HG03097 (cell line): ENCODE results near the gene PDE2A.

ENCODE experiments used
- ATAC-seq: cut with Tn5 transposase; IDR thresholded peaks from one replicate; pipeline ENCODE4 v1.9.1; 2021; ENCODE audit not compliant: unreplicated experiment, low FRiP score

The PDE2A gene

DNA sequence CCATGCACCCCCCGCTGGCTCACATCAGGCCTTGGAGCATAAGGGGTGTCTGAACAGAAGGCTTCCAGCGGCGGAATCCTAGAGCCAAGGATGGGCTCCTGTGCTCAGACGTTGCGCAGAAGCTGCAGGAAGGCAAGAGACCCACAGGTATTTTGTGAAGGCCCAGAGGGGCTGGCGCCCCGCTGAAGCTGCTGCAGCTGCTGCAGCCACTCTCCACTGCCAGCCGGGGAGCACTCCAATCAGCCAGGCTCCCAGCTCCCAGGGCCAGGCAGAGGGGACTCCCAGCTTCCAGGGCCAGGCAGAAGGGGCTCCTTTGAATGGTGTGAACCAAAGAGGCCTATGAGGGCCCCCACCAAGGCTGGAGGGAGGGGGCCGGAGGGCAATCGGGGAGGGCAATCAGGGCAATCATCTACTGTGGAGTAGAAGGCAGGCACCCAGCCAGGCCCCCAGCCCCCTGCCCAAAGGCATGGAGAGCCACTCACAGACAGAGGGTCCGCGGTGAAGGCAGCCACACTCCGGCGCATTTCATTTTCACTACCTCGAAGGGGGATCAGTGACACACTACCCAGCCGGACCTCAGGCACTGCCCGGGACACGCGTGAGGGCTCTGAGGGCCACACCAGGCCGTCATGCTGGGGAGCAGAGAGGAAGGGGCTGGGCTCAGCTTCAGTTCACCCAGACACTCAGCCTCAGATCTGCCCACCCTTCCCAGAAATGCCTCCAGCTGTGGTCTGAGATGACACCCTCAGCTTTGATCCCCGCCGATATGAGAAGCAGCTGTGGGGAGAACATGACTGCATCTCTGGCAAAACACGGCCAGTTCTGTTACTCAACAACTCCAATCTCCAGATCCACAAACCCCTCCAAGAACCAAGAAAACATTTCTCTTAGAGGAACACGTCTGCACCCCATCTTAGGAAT lies 11.6 kb upstream of the PDE2A start:
- ATAC-seq = no peak

DNA sequence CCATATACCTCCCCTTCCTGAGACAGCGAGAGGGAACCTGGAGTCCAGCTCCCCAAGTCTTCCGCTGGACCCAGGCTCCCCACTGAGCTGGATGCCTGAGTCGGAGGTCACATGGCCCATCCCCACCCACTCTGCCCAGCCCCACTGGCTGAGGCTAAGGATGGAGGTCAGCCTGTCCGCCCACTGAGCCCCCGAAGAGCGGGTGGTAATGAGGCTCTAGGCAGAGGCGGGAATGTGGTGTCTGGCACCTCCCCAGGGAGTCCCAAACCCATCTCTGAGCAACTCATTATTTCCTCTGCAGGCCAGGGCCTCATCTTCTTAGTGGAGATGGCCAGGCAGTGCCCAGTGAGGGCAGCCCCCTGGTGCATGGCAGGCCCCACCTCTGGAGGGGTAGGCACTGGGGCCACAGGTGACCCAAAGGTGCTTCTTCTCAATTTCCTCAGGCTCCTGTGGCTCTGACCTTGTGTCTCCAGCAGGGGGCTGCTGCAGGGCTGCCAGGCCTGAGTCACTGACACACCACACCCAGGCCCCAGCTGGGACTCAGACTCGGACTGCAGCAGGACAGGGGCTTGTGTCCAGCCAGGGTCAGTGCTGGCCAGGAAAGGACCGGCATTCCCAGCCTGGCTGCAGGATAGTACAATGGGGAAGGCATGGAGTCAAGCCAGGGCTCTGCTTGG lies 10.2 kb upstream of the PDE2A start:
- no peak for ATAC-seq

DNA sequence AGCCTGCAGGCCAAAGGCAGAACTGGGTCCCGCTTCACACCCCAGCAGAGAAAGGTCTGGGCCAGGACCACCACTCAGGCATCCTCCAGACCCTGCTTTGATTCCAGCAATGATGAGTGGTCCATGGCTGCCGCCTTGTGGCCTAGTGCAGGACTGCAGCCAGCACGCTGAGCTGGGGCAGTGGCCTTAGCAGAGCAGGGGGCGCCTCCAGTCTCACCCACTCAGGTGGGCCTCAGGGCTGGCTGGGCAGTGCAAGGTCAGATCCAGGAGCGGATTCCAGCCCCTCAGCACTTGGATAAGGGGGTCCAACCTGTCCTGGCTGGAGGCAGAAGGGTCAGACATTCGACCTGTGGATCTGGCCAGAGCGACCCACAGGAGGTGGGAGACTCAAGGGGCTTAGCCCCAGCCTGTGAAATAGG lies 9.6 kb upstream of the PDE2A start:
- no peak for ATAC-seq

DNA sequence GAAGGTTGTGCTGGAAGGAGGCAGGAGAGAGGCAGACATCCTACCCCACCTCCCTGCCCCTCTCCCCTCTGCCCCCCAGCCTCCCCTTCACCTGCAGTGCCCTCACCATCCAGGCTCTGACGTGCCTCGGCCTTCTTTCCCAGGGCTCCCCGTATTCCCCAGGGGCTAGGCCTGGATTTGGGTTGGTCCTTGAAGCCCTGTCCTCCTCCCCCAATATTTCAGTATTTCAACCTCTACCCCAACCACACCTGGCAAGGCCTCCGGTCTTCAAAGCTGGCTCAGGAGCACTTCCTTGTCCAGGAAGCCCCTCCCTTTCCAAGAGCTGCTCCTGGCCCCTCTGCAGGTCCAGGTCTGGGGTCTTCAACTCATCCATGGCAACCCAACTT lies 8.6 kb upstream of the PDE2A start:
- no peak for ATAC-seq

DNA sequence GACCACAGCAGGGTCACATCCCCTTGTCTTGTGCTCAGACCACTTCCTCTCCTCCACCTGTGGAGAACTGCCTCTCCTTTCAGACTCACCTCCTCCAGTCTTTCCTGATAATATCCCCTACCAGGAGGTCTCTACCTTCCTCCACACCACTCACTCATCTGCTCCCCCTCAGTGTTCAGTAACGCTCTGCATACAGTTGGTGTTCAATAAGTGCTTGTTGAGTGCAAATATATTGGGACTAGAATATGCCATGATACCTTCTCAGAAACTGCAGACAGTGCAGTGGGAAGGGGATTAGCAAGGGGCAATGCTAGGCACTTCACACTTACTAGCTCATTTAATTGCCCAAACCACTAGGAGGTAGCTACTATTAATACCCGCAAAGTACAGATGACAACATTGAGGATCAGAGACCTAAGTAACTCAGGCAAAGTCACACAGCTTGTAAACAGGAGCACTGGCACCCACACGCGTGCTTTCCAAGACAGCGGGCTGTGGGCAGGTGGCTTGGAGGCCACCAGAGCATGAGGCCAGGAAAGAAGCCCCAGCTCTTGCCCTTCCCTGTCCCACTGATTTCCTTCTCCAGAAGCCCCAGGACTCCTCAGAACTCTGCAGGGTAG lies 8.1 kb upstream of the PDE2A start:
- no peak for ATAC-seq

DNA sequence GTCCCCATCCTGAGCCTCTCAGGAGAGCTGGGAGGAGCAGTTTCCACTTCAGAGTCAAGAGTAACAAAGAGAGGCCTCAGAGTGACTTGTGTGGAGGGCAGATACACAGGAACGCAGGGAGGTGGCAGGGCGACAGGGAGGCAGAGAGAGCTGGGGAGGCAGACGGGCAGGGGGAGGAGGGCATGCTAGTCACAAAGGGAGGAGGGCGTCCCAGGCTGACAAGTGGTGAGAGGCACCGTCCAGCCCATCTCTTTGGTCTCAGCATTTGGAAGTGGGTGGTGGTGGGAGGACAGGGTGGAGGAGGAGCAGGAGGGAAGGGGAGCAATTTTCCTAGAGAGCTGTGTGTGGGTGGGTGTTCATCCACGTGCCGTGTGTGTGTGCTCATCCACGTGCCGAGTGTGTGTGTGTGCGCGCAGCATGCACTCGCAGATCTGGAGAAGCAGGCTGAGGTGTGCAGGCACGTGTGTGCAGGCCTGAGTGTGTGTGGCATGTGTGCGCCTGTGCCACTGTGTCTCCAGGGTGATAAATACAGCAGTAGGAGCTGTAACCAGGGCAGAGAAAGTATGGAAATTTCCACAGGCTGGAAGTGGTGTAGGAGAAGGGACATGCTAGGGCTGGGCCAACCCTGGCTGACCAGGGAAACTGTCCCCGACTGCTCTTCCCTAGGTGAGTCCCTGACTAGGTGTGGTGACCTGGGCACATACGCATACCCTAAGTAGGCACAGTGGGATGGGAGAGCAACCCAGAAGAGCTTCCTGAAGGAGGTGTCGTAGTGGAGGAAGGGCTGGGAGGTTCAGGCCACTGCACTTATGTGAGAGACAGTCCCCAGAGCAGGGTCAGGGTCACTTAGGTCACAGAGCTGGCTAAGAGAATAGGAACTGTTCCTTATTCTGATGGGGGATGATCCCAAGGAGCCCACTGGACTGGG lies 7.3 kb upstream of the PDE2A start:
- no peak for ATAC-seq

DNA sequence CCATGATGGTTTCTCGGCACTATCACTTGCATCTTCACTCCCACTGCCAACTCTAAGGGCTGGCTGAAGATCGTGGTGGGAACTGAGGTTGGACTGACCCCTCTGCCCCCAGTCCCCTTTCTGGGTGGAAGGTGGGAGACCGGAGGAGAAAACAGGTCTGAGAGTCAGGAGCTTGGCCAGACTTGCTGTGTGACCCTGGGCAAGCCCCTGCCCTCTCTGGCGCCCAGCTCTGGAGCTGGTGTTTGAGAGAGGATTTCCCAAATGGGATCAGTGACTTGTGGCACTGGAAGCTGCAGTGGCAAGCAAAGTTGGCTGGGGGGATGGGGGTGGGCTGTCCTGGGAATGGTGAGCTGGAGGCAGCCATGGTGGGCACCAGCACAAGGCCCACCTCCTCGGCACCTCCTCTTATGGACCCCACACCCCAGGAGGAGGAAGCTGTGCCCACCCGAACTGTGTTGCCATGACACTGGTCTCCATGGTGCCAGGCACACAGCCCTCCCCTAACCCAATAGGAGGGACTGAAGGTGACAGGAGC lies 6.5 kb upstream of the PDE2A start:
- ATAC-seq = no peak

DNA sequence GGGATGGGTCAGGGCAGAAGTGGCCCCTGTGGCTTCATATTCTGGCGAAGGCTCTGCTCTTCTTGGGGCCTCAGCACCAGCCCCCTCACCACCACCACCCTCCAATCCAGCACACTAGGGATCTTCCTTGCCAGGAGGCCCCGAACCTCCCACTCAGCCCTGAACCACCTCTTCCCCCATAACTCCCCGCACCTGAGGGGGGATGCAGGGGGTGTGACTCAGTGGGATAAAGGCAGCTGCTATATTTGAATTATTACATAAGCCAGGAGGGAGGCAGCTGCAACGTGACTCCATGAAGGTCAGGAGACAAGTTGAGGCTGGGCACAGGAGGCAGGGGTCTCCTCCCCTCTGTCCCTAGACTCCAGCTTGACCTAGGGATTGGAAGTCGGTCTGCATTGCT lies 5.6 kb upstream of the PDE2A start:
- ATAC-seq = no peak

DNA sequence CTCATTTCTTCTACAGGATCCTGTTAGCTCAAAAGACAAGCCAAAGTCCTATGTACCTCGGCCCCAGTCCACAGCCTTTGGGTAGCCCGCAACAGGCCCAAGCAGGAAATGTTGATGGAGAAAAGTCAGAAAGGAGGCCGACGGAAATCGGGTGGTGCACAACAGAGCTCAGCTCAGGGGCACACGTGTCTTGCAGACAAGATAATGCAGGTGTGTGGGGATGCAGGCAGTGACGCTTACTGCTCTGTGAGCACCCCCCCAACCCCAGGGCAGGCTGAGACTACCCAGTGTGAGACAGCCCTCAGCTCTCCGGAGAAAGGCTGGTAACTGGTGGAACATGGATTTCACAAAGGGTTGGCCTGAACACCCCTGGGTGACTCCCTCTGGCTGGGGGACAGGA lies 4.3 kb upstream of the PDE2A start:
- ATAC-seq = no peak

DNA sequence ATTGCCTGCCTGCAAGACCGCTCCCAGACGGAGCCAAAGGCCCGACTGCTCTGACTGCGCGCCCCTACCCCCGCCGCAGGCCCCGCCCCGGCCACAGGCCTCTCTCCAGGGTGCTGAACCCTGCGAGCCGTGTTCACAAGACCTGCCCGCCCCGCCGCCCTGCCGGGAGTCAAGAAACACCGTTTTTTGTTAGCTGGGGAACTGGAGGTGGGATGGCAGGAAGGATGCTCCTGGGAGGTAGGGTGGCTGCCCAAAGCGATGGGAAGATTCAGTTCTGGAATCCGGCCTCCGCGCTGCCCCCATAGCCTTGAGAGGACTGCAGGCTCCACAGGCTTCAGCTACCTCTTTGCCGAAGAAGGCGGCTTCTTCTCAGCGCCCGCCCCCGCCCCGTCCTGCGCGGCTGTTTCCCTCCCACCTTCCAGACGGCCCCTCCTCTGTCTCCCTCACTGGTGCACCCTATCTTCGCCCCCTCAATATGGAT lies 2.7 kb upstream of the PDE2A start:
- ATAC-seq = no peak

DNA sequence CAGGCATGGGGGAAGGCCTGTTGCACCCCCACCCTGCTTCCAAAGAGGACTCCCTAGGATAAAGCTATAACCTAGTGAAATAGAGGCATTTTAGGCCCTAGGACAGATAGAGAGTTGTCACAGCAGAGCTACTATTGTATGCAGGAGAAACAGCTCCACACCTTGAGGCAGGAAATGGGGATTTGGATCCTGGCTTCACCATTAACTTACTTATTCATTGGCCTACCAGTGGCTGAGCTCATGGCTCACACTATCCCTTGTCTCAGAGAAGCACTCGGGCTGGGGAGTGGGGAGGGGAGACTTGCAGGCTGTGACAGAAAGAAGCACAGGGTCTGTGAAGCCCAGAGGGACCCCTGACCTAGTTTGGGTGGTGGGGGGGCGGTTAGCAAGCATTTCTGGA lies 999 bp upstream of the PDE2A start:
- ATAC-seq = no peak

DNA sequence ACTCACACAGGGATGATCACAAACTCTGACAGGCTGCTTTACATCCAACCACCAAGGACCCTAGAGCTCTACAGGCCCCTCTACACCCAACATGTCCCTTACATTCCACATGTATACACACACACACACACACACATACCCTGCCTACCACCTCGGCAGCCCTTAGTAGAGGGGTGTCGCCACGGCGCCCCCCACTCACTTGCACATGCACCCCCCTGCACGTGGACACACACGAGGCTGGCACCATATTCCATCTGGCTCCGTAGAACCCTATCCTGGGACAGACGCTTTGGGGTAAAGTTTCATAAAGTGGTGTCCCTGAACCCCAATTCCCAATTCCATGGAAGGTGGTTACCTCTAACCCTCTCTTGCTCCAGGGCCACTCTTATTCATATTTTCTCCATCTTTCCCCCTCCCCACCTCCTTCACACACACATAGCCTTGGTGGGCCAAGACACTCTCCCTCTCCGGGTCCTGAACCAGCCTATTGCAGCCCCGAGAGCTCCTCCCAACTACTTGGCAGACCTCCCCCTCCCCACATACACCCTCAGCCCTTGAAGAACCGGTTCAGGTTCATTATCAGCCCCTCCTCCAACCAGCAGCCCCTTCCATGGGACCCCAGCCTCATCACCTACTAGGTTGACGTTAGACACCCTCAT lies 809 bp downstream of the PDE2A start:
- no peak for ATAC-seq

DNA sequence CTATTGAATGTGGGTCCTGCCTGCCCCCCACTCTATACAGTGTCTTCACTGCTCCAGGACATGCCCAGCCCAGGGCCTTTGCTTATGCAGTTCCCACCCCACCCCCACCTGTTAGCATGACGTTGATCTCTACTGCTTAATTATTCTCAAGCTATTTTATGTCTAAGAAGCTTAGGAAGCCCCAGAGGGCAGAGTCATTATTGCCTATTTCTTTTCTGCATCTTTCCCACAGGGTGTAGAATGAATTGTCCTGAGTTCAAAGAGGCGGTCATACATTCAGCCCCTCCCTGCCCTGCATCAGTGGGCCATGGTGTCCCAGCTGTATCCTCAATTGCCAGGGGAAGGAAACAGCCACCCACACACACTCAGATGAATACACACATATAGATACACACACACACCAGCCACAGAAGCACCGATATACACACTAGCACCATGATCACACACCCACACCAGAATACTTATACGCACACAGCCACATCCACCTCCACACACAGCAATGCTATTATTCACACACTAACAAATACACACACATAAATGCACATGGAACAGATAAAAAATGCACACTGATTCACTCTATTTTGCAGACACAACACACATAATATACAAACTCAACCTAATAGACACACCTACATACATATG lies 1.5 kb downstream of the PDE2A start:
- no peak for ATAC-seq

DNA sequence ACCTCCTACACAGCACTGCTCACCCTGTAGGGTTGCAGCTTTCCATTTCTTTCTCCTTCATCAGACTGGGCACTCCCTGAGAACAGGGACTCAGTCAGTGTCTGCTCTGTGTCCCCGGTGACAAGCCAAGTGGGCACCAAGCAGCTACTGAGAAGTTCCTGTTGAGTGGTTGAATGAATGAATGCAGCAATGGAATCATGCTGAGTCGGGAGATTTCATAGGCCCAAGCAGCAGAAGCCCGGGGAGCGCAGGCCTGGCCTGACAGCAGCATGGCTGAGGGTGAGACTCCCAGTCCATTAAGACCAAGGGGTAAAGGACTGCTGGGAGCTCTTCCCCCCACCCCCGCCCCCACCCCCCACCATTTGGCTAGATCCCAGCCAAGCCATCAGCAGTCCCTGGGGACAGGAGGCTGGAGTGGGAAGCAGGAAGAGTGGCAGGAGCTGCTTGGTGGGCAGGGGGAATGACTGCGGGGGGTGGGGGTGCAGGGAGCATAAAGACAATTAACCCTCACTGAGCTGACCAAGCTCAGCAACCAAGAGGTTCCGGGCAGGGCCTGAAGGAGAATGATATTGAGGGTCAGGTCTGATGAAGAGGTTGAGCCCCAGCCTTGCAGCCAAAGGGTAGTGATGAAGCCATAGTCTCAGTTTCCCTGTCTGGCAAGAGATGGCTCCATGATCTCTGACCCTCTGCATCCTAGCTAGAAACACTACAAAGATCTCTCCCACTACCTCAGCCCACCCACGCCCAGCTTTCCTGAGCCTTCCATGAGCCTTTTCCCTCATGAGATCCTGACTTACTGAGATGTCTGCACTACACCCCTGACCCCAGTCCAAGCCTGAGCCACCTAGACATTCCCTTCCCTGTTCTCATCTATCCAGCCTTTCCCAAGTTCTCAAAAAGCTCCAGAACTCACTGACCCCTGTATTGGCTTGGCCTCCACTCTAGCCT lies 2.8 kb downstream of the PDE2A start:
- no peak for ATAC-seq

DNA sequence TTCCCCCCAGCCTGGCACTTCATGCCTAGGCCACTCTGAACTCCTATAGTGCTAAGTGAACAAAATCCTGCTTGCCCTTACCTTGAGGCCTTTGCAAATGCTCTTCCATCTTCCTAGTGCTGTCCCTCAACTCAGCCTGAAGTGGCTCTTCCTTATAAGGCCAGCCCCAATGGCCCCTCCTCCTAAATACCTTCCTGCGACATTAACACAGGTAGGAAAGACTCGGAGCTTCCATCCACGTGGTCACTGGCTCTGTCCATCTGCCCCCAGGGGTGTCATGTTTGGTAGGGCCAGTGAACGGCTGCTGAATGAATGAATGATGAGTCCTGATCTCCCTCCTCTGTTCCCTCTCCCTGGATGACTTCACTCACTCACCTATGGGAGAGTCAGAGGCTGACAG lies 4.2 kb downstream of the PDE2A start:
- ATAC-seq = no peak

DNA sequence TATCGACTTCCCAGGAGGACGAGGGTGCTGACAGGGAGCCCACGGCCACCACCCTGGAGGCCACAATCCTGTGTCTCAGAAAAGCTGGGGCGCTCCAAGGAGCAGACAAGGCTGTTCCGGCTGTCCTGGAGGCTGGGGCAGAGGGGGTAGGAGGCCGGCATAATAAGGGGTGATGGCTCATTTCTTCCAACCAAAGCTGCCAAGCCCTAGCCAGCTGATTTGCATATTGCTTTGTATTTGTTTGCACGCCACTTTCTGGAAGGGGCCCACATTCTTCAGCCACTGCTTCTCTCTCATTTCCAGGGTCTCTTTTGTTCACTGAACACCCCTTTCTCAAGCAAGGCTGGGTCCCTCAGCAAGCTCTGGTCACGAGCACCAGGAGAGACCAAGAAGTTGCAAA lies 4.7 kb downstream of the PDE2A start:
- ATAC-seq = no peak

DNA sequence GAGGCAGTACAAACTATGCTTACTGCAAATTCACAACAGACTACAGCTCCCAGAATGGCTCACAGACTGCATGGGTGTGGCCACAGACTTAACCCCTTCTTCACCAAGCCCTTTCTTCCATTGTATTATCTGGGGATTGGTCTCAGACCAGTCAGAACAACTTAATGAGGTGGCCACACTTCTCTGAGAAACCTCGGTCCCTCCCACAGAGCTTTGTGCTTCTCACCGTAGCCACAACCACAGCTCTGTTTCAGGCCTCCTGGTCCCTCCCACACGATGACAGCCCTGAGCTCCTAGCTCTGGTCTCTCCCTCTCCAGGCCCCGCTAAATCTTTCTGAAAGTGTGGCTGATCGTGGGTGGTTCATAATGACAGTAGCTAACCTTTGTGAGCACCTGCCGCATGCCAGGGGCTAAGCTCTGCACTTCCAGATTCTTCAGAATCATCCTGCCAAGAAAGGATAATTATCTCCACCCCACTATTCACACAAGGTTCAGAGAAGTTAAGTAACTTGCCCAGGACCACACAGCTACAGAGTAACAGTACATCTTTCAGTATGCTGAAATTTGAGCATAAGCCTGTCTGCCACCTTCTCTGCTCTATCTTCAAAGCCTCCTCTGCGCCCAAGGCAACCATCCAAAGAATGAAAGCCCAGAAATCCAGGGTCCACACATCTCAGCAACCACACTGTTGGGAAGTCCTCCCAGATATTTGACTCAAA lies 5.4 kb downstream of the PDE2A start:
- no peak for ATAC-seq
